ENCODE results near the gene ZXDC. TPM values are rescaled to one million over a fixed set of nuclear protein-coding genes. Genes with fewer than 3 reads are reported as not detected.

The ZXDC gene
- total RNA-seq, 1 donor from 2014 or later: 26.6 TPM

DNA sequence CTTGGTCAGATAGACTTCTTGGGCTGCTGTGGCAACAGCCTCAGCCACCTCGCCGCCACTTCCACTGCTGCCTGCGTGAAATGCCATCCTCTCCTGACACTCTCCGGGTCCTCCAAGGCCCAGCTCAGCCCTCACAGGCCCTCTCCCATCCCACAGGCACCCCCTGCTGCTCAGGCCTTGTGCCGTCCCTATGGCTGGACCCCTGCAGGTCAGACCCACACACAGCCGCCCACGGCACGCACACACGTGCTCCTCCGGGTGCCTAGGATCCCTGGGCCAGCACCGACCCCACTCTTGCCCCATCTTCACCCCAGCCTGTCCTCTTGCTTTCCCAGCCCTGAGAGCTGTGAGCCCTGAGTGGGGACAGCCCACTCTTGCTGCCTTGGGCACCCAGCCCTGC, 61.3 kb downstream of the ZXDC start:
- Mint-ChIP-seq H3K27ac (ENCODE audit: unreplicated experiment) (no peak overlapping the region), H3K9me3 (ENCODE audit: low read depth) (no peaks in the 10 kb centered on the region), H3K4me1 (ENCODE audit: low read depth) (no peaks in the 10 kb centered on the region), H3K36me3 (ENCODE audit: low read depth) (no peaks in the 10 kb centered on the region), H3K27me3 (ENCODE audit: low read depth) (peaks cover 37% of the 10 kb centered on the region), H3K4me3 (ENCODE audit: unreplicated experiment) (no peak overlapping the region)
- no peak for TF ChIP-seq CTCF (IDR thresholded peaks at IDR 0.05)
- no peak for DNase-seq (ENCODE audit: low spot score)

- DNase-seq (ENCODE audit: low spot score): no peak
- H3K36me3 Mint-ChIP-seq (ENCODE audit: low read depth): no peaks in the 10 kb centered on the region
Measured at GRCh38 chr3:126413693-126414080, 62.0 kb downstream of the ZXDC start.

GRCh38 chr3:126412841-126413692, 62.6 kb downstream of the ZXDC start:
- Mint-ChIP-seq H3K4me1 (ENCODE audit: low read depth) (no peaks in the 10 kb centered on the region), H3K36me3 (ENCODE audit: low read depth) (no peaks in the 10 kb centered on the region), H3K4me3 (ENCODE audit: unreplicated experiment) (no peak overlapping the region), H3K9me3 (ENCODE audit: low read depth) (no peaks in the 10 kb centered on the region), H3K27ac (ENCODE audit: unreplicated experiment) (no peak overlapping the region), H3K27me3 (ENCODE audit: low read depth) (peaks cover 46% of the 10 kb centered on the region)
- DNase-seq (ENCODE audit: low spot score): no peak
- TF ChIP-seq CTCF (IDR thresholded peaks at IDR 0.05): no peak

More at GRCh38 chr3:126413693-126414080, 62.0 kb downstream of the ZXDC start:
- no peak for TF ChIP-seq CTCF (IDR thresholded peaks at IDR 0.05)
- Mint-ChIP-seq H3K4me1 (ENCODE audit: low read depth) (no peaks in the 10 kb centered on the region), H3K27me3 (ENCODE audit: low read depth) (peaks cover 42% of the 10 kb centered on the region), H3K4me3 (ENCODE audit: unreplicated experiment) (no peak overlapping the region), H3K9me3 (ENCODE audit: low read depth) (no peaks in the 10 kb centered on the region), H3K27ac (ENCODE audit: unreplicated experiment) (no peak overlapping the region)

DNA sequence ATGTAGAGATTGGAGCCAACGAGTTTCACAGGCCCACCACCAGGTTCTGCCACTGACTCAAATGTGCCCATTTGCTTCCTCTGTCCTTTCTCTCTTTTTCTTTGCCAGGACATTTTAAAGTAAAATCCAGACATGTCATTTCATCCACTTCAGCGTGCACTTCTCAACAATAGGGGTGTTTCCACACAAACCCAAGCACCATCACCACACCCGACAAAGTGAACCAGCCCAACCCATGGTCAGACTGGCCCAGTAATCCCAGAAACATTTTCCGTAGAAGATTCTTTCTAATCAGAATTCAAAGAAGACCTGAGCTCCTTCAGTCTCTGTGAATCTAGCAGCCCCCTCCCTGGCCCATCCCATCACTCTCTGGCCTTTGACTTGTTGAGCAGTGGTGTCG, 67.6 kb downstream of the ZXDC start:
- H3K27ac Mint-ChIP-seq (ENCODE audit: unreplicated experiment): no peak overlapping the region
- H3K27me3 Mint-ChIP-seq (ENCODE audit: low read depth): peaks cover 53% of the 10 kb centered on the region
- no peaks in the 10 kb centered on the region for H3K9me3 Mint-ChIP-seq (ENCODE audit: low read depth)
- no peaks in the 10 kb centered on the region for H3K4me1 Mint-ChIP-seq (ENCODE audit: low read depth)
- DNase-seq (ENCODE audit: low spot score): no peak
- no peak for TF ChIP-seq CTCF (IDR thresholded peaks at IDR 0.05)
- H3K36me3 Mint-ChIP-seq (ENCODE audit: low read depth): no peaks in the 10 kb centered on the region
- no peak overlapping the region for H3K4me3 Mint-ChIP-seq (ENCODE audit: unreplicated experiment)

GRCh38 chr3:126407412-126408044, 68.2 kb downstream of the ZXDC start:
- H3K36me3 Mint-ChIP-seq (ENCODE audit: low read depth): peaks cover 2% of the 10 kb centered on the region
- no peaks in the 10 kb centered on the region for H3K4me1 Mint-ChIP-seq (ENCODE audit: low read depth)
- H3K9me3 Mint-ChIP-seq (ENCODE audit: low read depth): no peaks in the 10 kb centered on the region
- peaks cover 53% of the 10 kb centered on the region for H3K27me3 Mint-ChIP-seq (ENCODE audit: low read depth)
- DNase-seq (ENCODE audit: low spot score): no peak
- no peak overlapping the region for H3K4me3 Mint-ChIP-seq (ENCODE audit: unreplicated experiment)
- TF ChIP-seq CTCF (IDR thresholded peaks at IDR 0.05): no peak
- no peak overlapping the region for H3K27ac Mint-ChIP-seq (ENCODE audit: unreplicated experiment)

All from chondrocyte (in vitro differentiated cells).